AG04449 (cell line): ENCODE results near the gene ZSCAN26.
A peak's percentile ranks its signal among the peaks of the same experiment; 100 is the strongest.

Experiments
- CTCF ChIA-PET: fragments of 350-600 bp; formaldehyde crosslinking; extraction: SDS; loops from one replicate; lab custom pipeline; 2021; ENCODE audit warnings: antibody characterized with exemption; lab: Yijun Ruan, JAX
- POLR2A ChIA-PET: fragments of 400-600, 350-600 bp; formaldehyde crosslinking; extraction: SDS; loops from one replicate; lab custom pipeline; 2020; ENCODE audit warnings: antibody characterized with exemption, inconsistent platforms; lab: Yijun Ruan, JAX
- DNase-seq: peaks from one replicate; pipeline ENCODE4 v3.0.0-alpha.2; 2010; ENCODE audit warnings: low read depth, low spot score
- H3K4me3 ChIP-seq: 2 replicates; pipeline ENCODE4 v1.5.1; 2011; ENCODE audit warnings: low read depth, mild to moderate bottlenecking, control low read depth, low read length
- CTCF ChIP-seq: IDR thresholded peaks from one replicate; pipeline ENCODE4 v1.5.1; 2011; ENCODE audit warnings: mild to moderate bottlenecking, moderate library complexity, low read length, control low read depth, inconsistent platforms; ENCODE audit not compliant: insufficient read depth; ENCODE audit errors: missing control alignments

ZSCAN26 gene

DNA sequence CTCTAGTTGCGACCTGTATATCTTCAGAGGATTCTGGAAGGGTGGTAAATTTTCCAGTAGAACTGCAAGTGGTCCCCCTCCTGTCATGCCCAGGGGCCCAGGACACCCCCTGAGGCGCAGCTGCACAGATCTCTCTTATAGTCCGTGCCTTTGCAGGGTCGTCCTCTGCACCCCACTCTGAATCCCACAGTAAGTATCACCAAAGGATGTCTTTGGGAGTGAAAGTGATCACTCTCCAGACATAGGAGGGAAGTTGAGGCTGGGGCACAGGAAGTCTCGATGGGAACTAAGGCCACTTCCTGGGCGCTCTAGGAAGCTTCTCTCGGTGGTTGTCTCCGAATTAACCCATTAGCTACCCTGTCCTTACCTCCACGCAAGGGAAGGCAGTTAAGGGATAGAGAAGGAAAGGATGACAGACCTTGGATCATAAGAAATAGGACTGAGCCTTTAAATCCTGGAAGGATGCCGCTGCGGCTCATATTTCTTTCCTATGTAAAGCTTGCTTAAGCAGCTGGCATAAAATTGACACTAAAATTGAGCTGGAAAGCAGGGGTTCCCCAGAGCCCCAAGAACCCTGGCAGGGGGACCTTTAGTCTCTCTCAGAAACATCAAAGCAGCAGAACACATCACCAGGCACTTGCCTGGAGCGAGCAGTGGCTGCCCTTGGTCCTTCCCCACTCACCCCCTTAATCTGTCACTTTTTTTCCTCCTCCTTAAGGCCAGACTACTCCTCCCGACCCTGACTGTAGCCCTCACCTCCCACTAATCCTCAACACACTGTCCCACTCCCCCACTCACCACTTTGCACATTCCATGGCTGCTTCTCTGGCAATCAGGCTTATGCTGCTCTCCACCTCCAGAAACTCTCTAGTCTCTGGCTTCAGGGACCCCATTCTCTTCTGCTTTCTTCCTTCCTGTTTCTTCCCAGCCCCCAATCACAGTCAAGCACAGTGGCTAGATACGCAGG, 14.7 kb upstream of the ZSCAN26 start, which contains the start of gene ZKSCAN4:
Gene ZKSCAN4 (minus strand): TSS at position 261 of the 967 bp plus-strand sequence. CDS start 289 bp downstream, outside the sequence.
- peak; percentile 58 for DNase-seq
- TF ChIP-seq CTCF: no peak
- ChIA-PET POLR2A (interaction anchor here (0.6 to 1.8 kb wide), 7 partner anchors 9 to 116 kb away, joined by 3 to 17 read pairs (median 5); partner anchors contain the start of genes PGBD1, ZKSCAN8 and ZSCAN26), CTCF (interaction anchor here (0.9 to 1.4 kb wide), 5 partner anchors 8 to 104 kb away, joined by 3 to 4 read pairs (median 3); no protein-coding TSS in a partner anchor)
- peak within 1 kb of the TSS; percentile 85 for H3K4me3 ChIP-seq

- POLR2A ChIA-PET: no interaction called here
Measured at GRCh38 chr6:28254121-28254519, 12.8 kb upstream of the ZSCAN26 start.

GRCh38 chr6:28257042-28257441, 9.9 kb upstream of the ZSCAN26 start:
- H3K4me3 ChIP-seq: no peak overlapping the region
- DNase-seq: no peak
- ChIA-PET CTCF (no interaction called here), POLR2A (no interaction called here)
- TF ChIP-seq CTCF: no peak

More at GRCh38 chr6:28254121-28254519, 12.8 kb upstream of the ZSCAN26 start:
- no peak overlapping the region for H3K4me3 ChIP-seq
- CTCF ChIA-PET: interaction anchor here (1.5 kb wide), 1 partner anchor 13 kb away, joined by 3 read pairs; the partner anchor contains the start of gene ZSCAN26
- TF ChIP-seq CTCF: no peak
- DNase-seq: no peak

DNA sequence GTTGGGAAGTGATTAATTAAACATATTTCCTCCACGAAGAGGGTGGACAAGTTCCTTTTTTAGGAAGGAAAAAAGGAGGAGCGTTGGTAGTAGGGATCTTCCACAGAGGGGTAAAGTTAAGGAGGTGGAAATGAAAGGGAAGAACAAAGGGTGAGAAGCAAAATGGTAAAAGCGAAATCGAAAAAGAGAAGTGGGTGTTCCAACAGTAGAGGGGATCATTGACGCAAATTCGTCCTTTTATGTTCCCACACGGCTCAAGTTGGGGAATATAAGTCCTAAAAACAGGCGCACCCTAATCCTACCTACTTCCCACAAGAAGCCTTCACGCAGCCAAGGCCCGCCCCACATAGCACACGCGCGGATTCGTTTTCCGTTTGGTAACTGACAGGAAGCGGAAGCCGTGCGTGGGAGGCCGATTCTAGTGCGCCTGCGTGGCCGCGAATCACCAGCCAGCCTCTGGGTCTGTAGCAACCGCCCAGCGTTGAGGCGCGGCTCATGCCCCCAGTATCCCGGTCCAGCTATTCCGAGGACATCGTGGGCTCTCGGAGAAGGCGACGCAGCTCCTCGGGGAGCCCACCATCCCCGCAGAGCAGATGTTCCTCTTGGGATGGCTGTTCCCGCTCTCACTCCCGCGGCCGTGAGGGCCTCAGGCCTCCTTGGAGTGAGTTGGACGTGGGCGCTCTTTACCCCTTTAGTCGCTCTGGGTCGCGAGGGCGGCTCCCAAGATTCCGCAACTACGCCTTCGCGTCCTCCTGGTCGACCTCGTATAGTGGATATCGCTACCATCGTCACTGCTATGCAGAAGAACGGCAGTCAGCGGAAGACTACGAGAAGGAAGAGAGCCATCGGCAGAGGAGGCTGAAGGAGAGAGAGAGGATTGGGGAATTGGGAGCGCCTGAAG, 7.8 kb upstream of the ZSCAN26 start, which contains the start of gene NKAPL:
Gene NKAPL (plus strand): TSS at position 421 of the 901 bp plus-strand sequence. CDS start 75 bp downstream, at position 496.
- ChIA-PET CTCF (no interaction called here), POLR2A (no interaction called here)
- DNase-seq: no peak
- H3K4me3 ChIP-seq: peak within 1 kb of the TSS; percentile 48
- no peak for TF ChIP-seq CTCF

DNA sequence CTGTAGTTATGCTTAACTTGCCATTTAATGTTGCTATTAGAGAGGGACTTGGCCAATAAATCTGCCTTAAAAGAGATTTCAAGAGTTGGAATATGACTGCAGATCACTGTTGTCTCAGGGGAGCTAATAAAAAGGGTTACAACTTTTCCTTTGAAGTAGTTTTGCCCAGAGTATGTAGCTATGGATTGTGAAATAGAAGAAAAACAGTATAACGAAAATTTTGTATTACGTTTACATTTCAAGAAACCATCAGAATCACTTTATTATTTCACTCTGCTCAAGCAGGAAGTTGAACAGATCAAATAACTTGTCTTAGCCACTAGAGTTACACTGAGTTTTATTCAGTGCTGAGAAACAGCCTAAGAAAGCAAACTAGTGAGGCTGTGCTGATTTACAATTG, 3.0 kb upstream of the ZSCAN26 start:
- no peak overlapping the region for H3K4me3 ChIP-seq
- ChIA-PET CTCF (interaction anchor here (1.3 kb wide), 1 partner anchor 16 kb away, joined by 3 read pairs; no protein-coding TSS in a partner anchor), POLR2A (no interaction called here)
- no peak for DNase-seq
- TF ChIP-seq CTCF: no peak
